Immature natural killer cell (primary cell): ENCODE data around the gene ACBD5. TPM values are rescaled to one million over a fixed set of nuclear protein-coding genes. Genes with fewer than 3 reads are reported as not detected.
"Not testable (repeated sequence)": the region's sequence is repeated elsewhere in the genome, so short reads cannot be mapped to it uniquely, and the experiment has no call there.

Experiments used
- DNase-seq, 3 donors: peaks; one replicate each; pipeline ENCODE4 v3.0.0; 2022; ENCODE audit warnings: mixed read lengths in 1 of 3
- H3K27ac Mint-ChIP-seq, 6 donors: one replicate each; pipeline ENCODE4 v1.8.0; 2020; ENCODE audit warnings: mixed read lengths in 6 of 6, mild to moderate bottlenecking in 5 of 6, inconsistent platforms in 4 of 6, moderate library complexity in 3 of 6
- H3K27me3 Mint-ChIP-seq, 3 donors: one replicate each; pipeline ENCODE4 v1.8.0; 2020 to 2021; ENCODE audit warnings: low read depth in 3 of 3, mild to moderate bottlenecking in 3 of 3, mixed read lengths in 3 of 3, moderate library complexity in 3 of 3, inconsistent platforms in 1 of 3
- H3K36me3 Mint-ChIP-seq, 3 donors: one replicate each; pipeline ENCODE4 v1.8.0; 2020; ENCODE audit warnings: mixed read lengths in 3 of 3, inconsistent platforms in 2 of 3, mild to moderate bottlenecking in 2 of 3
- H3K4me1 Mint-ChIP-seq, 2 donors: one replicate each; pipeline ENCODE4 v1.8.0; 2020; ENCODE audit warnings: inconsistent platforms in 2 of 2, mild to moderate bottlenecking in 2 of 2, mixed read lengths in 2 of 2, moderate library complexity in 1 of 2
- H3K4me3 Mint-ChIP-seq, 5 donors: one replicate each; pipeline ENCODE4 v1.8.0; 2020; ENCODE audit warnings: mild to moderate bottlenecking in 5 of 5, mixed read lengths in 5 of 5, inconsistent platforms in 3 of 5, moderate library complexity in 3 of 5
- H3K9me3 Mint-ChIP-seq, 6 donors: one replicate each; pipeline ENCODE4 v1.8.0; 2020; ENCODE audit warnings: mild to moderate bottlenecking in 6 of 6, mixed read lengths in 6 of 6, inconsistent platforms in 4 of 6, moderate library complexity in 3 of 6
- polyA plus RNA-seq, 3 donors: library from polyadenylated mRNA; unstranded; fragments of 300-500 nt; fragmentation: Illumina TruSeq; gene quantifications; one replicate each; pipeline ENCODE4 v1.2.3, GENCODE V29; 2021

ACBD5 gene
- polyA plus RNA-seq, 3 donors from 2014 or later: 18.4 to 31.5 (median 24.8) TPM

DNA sequence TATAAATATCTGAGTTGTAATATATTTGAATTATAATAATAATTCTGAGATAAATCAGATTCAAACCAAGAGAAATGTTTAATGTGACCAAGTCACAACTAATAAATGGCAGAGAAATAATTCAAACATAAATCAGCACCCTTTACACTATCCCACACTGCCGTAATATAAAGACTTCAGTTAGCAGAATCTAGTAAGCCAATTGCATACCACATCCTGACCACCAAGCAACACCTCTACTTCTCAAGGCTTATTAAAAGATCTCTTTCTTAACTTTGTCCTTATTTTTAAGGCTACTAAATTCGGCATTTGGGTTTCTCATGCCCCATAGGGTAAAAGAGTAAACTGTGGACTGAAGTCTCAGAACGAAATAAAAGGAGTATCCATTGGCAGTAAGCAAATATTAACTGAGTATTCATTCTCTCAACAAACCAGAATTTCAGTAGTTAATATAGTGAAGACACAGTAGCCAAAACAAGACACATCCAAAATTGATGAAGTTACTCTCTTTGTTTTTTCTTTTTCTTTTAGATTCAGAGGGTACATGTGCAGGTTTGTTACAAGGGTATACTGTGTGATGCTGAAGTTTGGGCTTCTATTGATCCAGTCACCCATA is 14.8 kb downstream of the ACBD5 start:
- H3K4me1 Mint-ChIP-seq: peaks cover 53 to 61% of the 10 kb centered on the region in 2 donors
- H3K9me3 Mint-ChIP-seq: no peaks in the 10 kb centered on the region
- H3K27me3 Mint-ChIP-seq: peaks cover 4 to 15% (median 8%) of the 10 kb centered on the region in 3 donors
- DNase-seq: peak; percentile 77 to 80 (median 79)
- peak overlapping the region; percentile 63 to 95 (median 81) for H3K4me3 Mint-ChIP-seq
- H3K36me3 Mint-ChIP-seq: peaks cover 12 to 13% (median 12%) of the 10 kb centered on the region in 3 donors
- H3K27ac Mint-ChIP-seq: peak overlapping the region; percentile 86 to 97 (median 93)

DNA sequence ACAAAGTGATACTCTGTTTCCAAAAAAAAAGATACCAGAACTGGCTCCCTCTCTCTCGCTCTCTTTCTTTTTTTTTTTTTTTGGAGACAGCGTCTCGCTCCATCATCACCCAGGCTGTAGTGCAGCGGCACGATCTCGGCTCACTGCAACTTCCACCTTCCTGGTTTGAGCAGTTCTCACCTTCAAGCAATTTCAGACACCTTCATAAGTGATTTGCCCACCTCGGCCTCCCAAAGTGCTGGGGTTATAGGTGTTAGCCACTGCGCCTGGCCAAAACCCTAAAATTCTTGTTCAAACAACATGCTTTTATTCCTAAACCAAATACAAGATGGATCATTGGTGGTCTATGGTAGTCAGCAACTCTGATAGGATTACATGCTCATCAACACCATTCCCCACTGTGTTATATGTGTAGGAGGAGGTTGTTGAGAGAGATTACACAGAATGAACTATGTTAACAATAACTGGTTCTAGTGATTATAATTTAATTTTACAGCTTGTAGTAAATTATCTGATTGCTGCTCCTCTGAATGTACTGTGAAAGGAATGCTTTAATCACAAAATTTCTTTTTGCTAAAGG is 15.5 kb downstream of the ACBD5 start:
- peaks cover 4 to 15% (median 8%) of the 10 kb centered on the region in 3 donors for H3K27me3 Mint-ChIP-seq
- peak; percentile 86 to 87 (median 87) for DNase-seq
- no peaks in the 10 kb centered on the region for H3K9me3 Mint-ChIP-seq
- H3K4me3 Mint-ChIP-seq: peak overlapping the region; percentile 77 to 95 (median 81)
- H3K4me1 Mint-ChIP-seq: peaks cover 49 to 59% of the 10 kb centered on the region in 2 donors
- peak overlapping the region; percentile 86 to 97 (median 94) for H3K27ac Mint-ChIP-seq
- H3K36me3 Mint-ChIP-seq: peaks cover 8 to 12% (median 9%) of the 10 kb centered on the region in 3 donors

DNA sequence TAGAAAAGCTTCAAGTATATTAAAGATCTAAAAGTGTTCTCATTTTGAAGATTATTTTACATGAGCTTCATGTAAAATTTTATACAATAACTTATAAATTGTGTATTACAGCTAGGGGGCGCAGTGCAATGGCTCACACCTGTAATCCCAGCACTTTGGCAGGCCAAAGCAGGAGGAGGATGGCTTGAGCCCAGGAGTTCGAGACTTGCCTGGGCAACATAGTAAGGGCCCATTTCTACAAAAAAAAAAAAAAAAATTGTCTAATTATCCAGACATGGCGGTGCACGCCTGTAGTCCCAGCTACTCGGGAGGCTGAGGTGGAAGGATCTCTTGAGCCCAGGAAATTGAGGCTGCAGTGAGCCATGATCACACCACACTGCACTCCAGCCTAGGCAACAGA is 16.6 kb downstream of the ACBD5 start:
- Mint-ChIP-seq H3K27me3 (peaks cover 4 to 15% (median 8%) of the 10 kb centered on the region in 3 donors), H3K4me3 (peak overlapping the region; percentile 68 to 95 (median 79)), H3K36me3 (peaks cover 16 to 18% (median 18%) of the 10 kb centered on the region in 3 donors), H3K27ac (peak overlapping the region; percentile 86 to 97 (median 94)), H3K4me1 (peaks cover 49 to 59% of the 10 kb centered on the region in 2 donors), H3K9me3 (no peaks in the 10 kb centered on the region)
- DNase-seq: peak; percentile 31 to 41 (median 39)

GRCh38 chr10:27207350-27207749 is 33.2 kb downstream of the ACBD5 start:
- no peak for DNase-seq
- H3K4me1 Mint-ChIP-seq: peaks cover 0 to 5% of the 10 kb centered on the region in 2 donors
- H3K9me3 Mint-ChIP-seq: no peaks in the 10 kb centered on the region
- H3K27ac Mint-ChIP-seq: peak overlapping the region in 1 of 6 donors; percentile 43
- no peak overlapping the region for H3K4me3 Mint-ChIP-seq
- H3K36me3 Mint-ChIP-seq: peaks cover 22 to 38% (median 24%) of the 10 kb centered on the region in 3 donors
- H3K27me3 Mint-ChIP-seq: no peaks in the 10 kb centered on the region

DNA sequence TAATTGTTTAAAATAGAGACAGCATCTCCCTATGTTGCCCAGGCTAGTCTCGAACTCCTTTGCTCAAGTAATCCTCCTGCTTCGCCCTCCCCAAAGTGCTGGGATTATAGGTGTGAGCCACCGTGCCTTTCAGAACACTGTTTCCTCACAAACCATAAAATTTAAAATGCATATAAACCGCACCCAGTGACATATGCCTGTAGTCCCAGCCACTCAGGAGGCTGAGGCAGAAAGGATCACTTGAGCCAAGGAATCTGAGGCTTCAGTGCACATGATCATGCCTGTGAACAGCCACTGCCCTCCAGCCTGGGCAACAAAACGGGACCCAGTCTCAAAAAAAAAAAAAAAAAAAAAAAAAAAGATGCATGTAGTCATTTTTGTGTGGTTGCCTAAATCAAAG is 36.8 kb downstream of the ACBD5 start:
- no peak for DNase-seq
- peaks cover 19 to 31% (median 20%) of the 10 kb centered on the region in 3 donors for H3K36me3 Mint-ChIP-seq
- no peaks in the 10 kb centered on the region for H3K27me3 Mint-ChIP-seq
- H3K4me3 Mint-ChIP-seq: no peak overlapping the region
- H3K27ac Mint-ChIP-seq: peak overlapping the region in 1 of 6 donors; percentile 53
- no peaks in the 10 kb centered on the region for H3K9me3 Mint-ChIP-seq
- H3K4me1 Mint-ChIP-seq: peaks cover 0 to 11% of the 10 kb centered on the region in 2 donors

GRCh38 chr10:27197980-27198620 is 42.5 kb downstream of the ACBD5 start:
- Mint-ChIP-seq H3K4me3 (no peak overlapping the region), H3K9me3 (no peaks in the 10 kb centered on the region), H3K36me3 (peaks cover 13 to 22% (median 21%) of the 10 kb centered on the region in 3 donors), H3K27ac (peak overlapping the region; percentile 5 to 60 (median 24)), H3K27me3 (peaks cover 0 to 2% (median 0%) of the 10 kb centered on the region in 3 donors), H3K4me1 (peaks cover 4 to 19% of the 10 kb centered on the region in 2 donors)
- no peak for DNase-seq

- Mint-ChIP-seq H3K27ac (peak overlapping the region in 3 of 6 donors; percentile 44 to 58 (median 57)), H3K36me3 (peaks cover 0 to 8% (median 4%) of the 10 kb centered on the region in 3 donors), H3K4me3 (no peak overlapping the region), H3K9me3 (no peaks in the 10 kb centered on the region), H3K4me1 (no peaks in the 10 kb centered on the region), H3K27me3 (no peaks in the 10 kb centered on the region)
- no peak for DNase-seq
Observed at GRCh38 chr10:27192284-27192683, 48.3 kb downstream of the ACBD5 start.

DNA sequence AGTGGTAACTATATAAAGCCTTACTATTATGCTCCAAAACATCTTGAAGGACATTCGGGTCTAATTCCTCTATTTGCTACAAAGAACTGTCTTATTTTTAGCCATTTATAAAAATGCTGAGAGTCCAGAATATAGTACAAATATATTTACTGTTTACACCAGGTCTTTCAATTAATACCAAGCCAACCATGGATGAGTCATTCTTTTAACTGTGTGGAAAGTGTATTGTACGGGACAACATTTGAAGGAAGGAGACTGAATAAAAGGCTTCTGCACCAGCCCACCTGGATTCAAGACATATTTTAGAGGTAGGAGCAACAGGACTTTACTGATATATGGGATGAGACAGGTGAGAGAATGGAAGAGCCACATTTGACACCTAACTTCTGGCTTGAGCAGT is 50.1 kb downstream of the ACBD5 start:
- no peaks in the 10 kb centered on the region for H3K27me3 Mint-ChIP-seq
- no peak overlapping the region for H3K27ac Mint-ChIP-seq

GRCh38 chr10:27188897-27189296 is 51.7 kb downstream of the ACBD5 start:
- Mint-ChIP-seq H3K27ac (no peak overlapping the region), H3K27me3 (no peaks in the 10 kb centered on the region), H3K4me1 (no peaks in the 10 kb centered on the region), H3K9me3 (no peaks in the 10 kb centered on the region), H3K36me3 (peaks cover 6 to 14% (median 12%) of the 10 kb centered on the region in 3 donors), H3K4me3 (no peak overlapping the region)
- no peak for DNase-seq

More for the DNA sequence above, 50.1 kb downstream of the ACBD5 start:
- no peaks in the 10 kb centered on the region for H3K9me3 Mint-ChIP-seq
- DNase-seq: no peak
- peaks cover 0 to 8% (median 4%) of the 10 kb centered on the region in 3 donors for H3K36me3 Mint-ChIP-seq
- H3K4me3 Mint-ChIP-seq: no peak overlapping the region
- no peaks in the 10 kb centered on the region for H3K4me1 Mint-ChIP-seq

DNA sequence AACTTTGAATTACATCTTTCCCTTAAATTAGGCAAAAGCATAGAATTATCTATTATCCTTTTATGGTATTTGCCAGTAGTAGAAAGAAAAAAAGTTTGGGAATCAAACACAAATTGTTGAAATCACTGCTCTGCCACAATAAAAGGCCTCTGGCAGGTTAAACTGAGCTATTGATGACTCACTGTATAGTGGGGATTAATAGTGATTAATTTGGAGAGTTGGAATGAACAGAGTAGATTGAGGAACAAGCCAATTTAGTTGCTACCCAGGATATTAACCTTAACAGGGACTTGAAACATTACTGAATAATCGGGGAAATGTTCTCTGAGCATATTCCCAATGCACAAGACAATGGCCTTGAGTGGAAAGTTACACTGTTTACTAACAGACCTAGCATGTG is 52.3 kb downstream of the ACBD5 start:
- Mint-ChIP-seq H3K27ac (no peak overlapping the region), H3K4me3 (no peak overlapping the region), H3K27me3 (no peaks in the 10 kb centered on the region), H3K36me3 (peaks cover 6 to 14% (median 13%) of the 10 kb centered on the region in 3 donors), H3K4me1 (no peaks in the 10 kb centered on the region), H3K9me3 (no peaks in the 10 kb centered on the region)
- no peak for DNase-seq

DNA sequence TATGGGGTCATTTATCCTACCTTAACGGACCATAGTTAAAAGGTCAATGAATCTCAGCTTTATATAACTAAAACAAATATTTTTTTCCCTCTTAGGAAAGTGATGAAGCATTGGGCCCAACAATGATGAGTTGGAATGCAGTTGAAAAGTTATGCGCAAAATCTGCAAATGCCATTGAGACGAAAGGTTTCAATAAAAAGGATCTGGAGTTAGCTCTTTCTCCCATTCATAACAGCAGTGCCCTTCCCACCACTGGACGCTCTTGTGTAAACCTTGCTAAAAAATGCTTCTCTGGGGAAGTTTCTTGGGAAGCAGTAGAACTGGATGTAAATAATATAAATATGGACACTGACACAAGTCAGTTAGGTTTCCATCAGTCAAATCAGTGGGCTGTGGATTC is 70.7 kb downstream of the ACBD5 start:
- H3K9me3 Mint-ChIP-seq: no peaks in the 10 kb centered on the region
- peak overlapping the region in 1 of 6 donors; percentile 57 for H3K27ac Mint-ChIP-seq
- H3K4me1 Mint-ChIP-seq: no peaks in the 10 kb centered on the region
- peaks cover 0 to 2% (median 0%) of the 10 kb centered on the region in 3 donors for H3K27me3 Mint-ChIP-seq
- H3K4me3 Mint-ChIP-seq: no peak overlapping the region
- no peak for DNase-seq
- H3K36me3 Mint-ChIP-seq: peaks cover 5 to 26% (median 23%) of the 10 kb centered on the region in 3 donors

GRCh38 chr10:27158421-27158820 is 82.2 kb downstream of the ACBD5 start:
- no peak for DNase-seq
- H3K27ac Mint-ChIP-seq: no peak overlapping the region
- H3K9me3 Mint-ChIP-seq: no peaks in the 10 kb centered on the region
- peaks cover 28 to 34% of the 10 kb centered on the region in 2 donors for H3K4me1 Mint-ChIP-seq
- H3K4me3 Mint-ChIP-seq: no peak overlapping the region
- peaks cover 15 to 20% (median 20%) of the 10 kb centered on the region in 3 donors for H3K27me3 Mint-ChIP-seq
- peaks cover 10 to 19% (median 11%) of the 10 kb centered on the region in 3 donors for H3K36me3 Mint-ChIP-seq

GRCh38 chr10:27157150-27157549 is 83.4 kb downstream of the ACBD5 start:
- Mint-ChIP-seq H3K9me3 (no peaks in the 10 kb centered on the region), H3K36me3 (peaks cover 10 to 14% (median 14%) of the 10 kb centered on the region in 3 donors), H3K27me3 (peaks cover 15 to 23% (median 20%) of the 10 kb centered on the region in 3 donors), H3K4me3 (peak overlapping the region; percentile 74 to 99 (median 97)), H3K27ac (peak overlapping the region; percentile 45 to 100 (median 86)), H3K4me1 (peaks cover 41 to 47% of the 10 kb centered on the region in 2 donors)
- no peak for DNase-seq

- Mint-ChIP-seq H3K4me3 (peak overlapping the region; percentile 74 to 99 (median 97)), H3K4me1 (peaks cover 42 to 53% of the 10 kb centered on the region in 2 donors), H3K27me3 (peaks cover 15 to 23% (median 20%) of the 10 kb centered on the region in 3 donors), H3K27ac (peak overlapping the region in 5 of 6 donors; percentile 83 to 100 (median 100)), H3K36me3 (peaks cover 4 to 14% (median 8%) of the 10 kb centered on the region in 3 donors)
- not testable (repeated sequence) for DNase-seq, H3K9me3 Mint-ChIP-seq
Observed at GRCh38 chr10:27156566-27156965, 84.0 kb downstream of the ACBD5 start.
